Large intestine (tissue), 3 donors: Measurements from ENCODE around the gene POLR2C. TPM values are rescaled to one million over a fixed set of nuclear protein-coding genes. Genes with fewer than 3 reads are reported as not detected.

Experiments used
- DNase-seq, 2 donors: peaks; one replicate each; pipeline versions ENCODE4 v3.0.0 to v3.0.0-alpha.2; 2013
- H3K27ac ChIP-seq: one replicate; pipeline ENCODE4 v1.5.1; 2013; ENCODE audit warnings: low read length
- H3K27me3 ChIP-seq: 2 replicates; pipeline ENCODE4 v1.6.1; 2013; ENCODE audit warnings: low read length; ENCODE audit not compliant: control insufficient read depth, insufficient read depth
- H3K36me3 ChIP-seq: 2 replicates; pipeline ENCODE4 v1.6.1; 2013; ENCODE audit warnings: low read length; ENCODE audit not compliant: control insufficient read depth, insufficient read depth
- H3K4me1 ChIP-seq: one replicate; pipeline ENCODE4 v1.6.1; 2013; ENCODE audit warnings: low read length; ENCODE audit not compliant: control insufficient read depth, insufficient read depth
- H3K4me3 ChIP-seq: one replicate; pipeline ENCODE4 v1.5.1; 2013; ENCODE audit warnings: low read length
- H3K9me3 ChIP-seq: one replicate; pipeline ENCODE4 v1.6.1; 2013; ENCODE audit warnings: mild to moderate bottlenecking, low read depth, low read length, moderate library complexity; ENCODE audit not compliant: control insufficient read depth
- WGBS: methylation state at CpG from one replicate; pipeline ENCODE4 v1.1.5; 2013; ENCODE audit warnings: low lambda C conversion rate; ENCODE audit not compliant: insufficient coverage; 5-methylcytosine and 5-hydroxymethylcytosine counted together
- polyA plus RNA-seq: library from polyadenylated mRNA; unstranded; fragments of 120-200 nt; gene quantifications from one replicate; pipeline ENCODE4 v1.2.1, GENCODE V29; 2013

Gene POLR2C
- polyA plus RNA-seq, 1 donor, result 76.6 TPM

- Histone ChIP-seq H3K27me3 (no peaks in the 10 kb centered on the region), H3K36me3 (no peaks in the 10 kb centered on the region), H3K27ac (peak overlapping the region; percentile 2), H3K9me3 (peaks cover 2% of the 10 kb centered on the region), H3K4me3 (no peak overlapping the region), H3K4me1 (peaks cover 73% of the 10 kb centered on the region)
- no peak for DNase-seq
- WGBS, result no CpG with 5 or more reads among the region's 10 CpGs
These were observed 47.8 kb downstream of the POLR2C start for GRCh38 chr16:57510016-57510871.

- H3K27ac ChIP-seq, result no peak overlapping the region
- peaks cover 61% of the 10 kb centered on the region for H3K4me1 ChIP-seq
- H3K4me3 ChIP-seq, result no peak overlapping the region
- no peaks in the 10 kb centered on the region for H3K27me3 ChIP-seq
- no peak for DNase-seq
- peaks cover 7% of the 10 kb centered on the region for H3K36me3 ChIP-seq
- H3K9me3 ChIP-seq, result peaks cover 2% of the 10 kb centered on the region
- no CpG with 5 or more reads among the region's 23 CpGs for WGBS
These were observed 50.0 kb downstream of the POLR2C start for GRCh38 chr16:57512296-57513001.

- Histone ChIP-seq H3K27me3 (no peaks in the 10 kb centered on the region), H3K27ac (peak overlapping the region; percentile 54), H3K4me1 (peaks cover 51% of the 10 kb centered on the region), H3K9me3 (peaks cover 6% of the 10 kb centered on the region), H3K36me3 (peaks cover 10% of the 10 kb centered on the region), H3K4me3 (no peak overlapping the region)
- DNase-seq, result peak; percentile 74 to 89
- no CpG with 5 or more reads among the region's 14 CpGs for WGBS
These were observed 51.1 kb downstream of the POLR2C start for GRCh38 chr16:57513371-57514102.

- Histone ChIP-seq H3K4me3 (no peak overlapping the region), H3K4me1 (peaks cover 47% of the 10 kb centered on the region), H3K27me3 (no peaks in the 10 kb centered on the region), H3K9me3 (peaks cover 6% of the 10 kb centered on the region), H3K36me3 (peaks cover 10% of the 10 kb centered on the region), H3K27ac (peak overlapping the region; percentile 54)
- DNase-seq, result no peak
- no CpG with 5 or more reads among the region's 4 CpGs for WGBS
These were observed 51.9 kb downstream of the POLR2C start for GRCh38 chr16:57514371-57514770.

GRCh38 chr16:57514791-57515600, 52.5 kb downstream of the POLR2C start:
- Histone ChIP-seq H3K27ac (peak overlapping the region; percentile 16), H3K36me3 (peaks cover 10% of the 10 kb centered on the region)
- WGBS, result no CpG with 5 or more reads among the region's 23 CpGs

GRCh38 chr16:57516176-57516725, 53.8 kb downstream of the POLR2C start:
- no CpG with 5 or more reads among the region's 10 CpGs for whole genome bisulfite sequencing
- Histone ChIP-seq H3K27ac (no peak overlapping the region), H3K9me3 (peaks cover 6% of the 10 kb centered on the region), H3K4me1 (peaks cover 34% of the 10 kb centered on the region), H3K27me3 (no peaks in the 10 kb centered on the region), H3K36me3 (peaks cover 10% of the 10 kb centered on the region), H3K4me3 (no peak overlapping the region)
- no peak for DNase-seq

More at GRCh38 chr16:57514791-57515600, 52.5 kb downstream of the POLR2C start:
- Histone ChIP-seq H3K4me1 (peaks cover 44% of the 10 kb centered on the region), H3K9me3 (peaks cover 6% of the 10 kb centered on the region), H3K4me3 (no peak overlapping the region), H3K27me3 (no peaks in the 10 kb centered on the region)
- peak; percentile 49 to 75 for DNase-seq

GRCh38 chr16:57516773-57517172, 54.3 kb downstream of the POLR2C start:
- Histone ChIP-seq H3K27ac (no peak overlapping the region), H3K4me1 (peaks cover 34% of the 10 kb centered on the region), H3K27me3 (no peaks in the 10 kb centered on the region), H3K4me3 (no peak overlapping the region), H3K36me3 (peaks cover 10% of the 10 kb centered on the region), H3K9me3 (peaks cover 6% of the 10 kb centered on the region)
- DNase-seq, result no peak
- WGBS, result 100% methylated on average over 2 of the region's 3 CpGs

GRCh38 chr16:57517397-57518367, 55.2 kb downstream of the POLR2C start:
- Histone ChIP-seq H3K4me1 (peaks cover 33% of the 10 kb centered on the region), H3K27me3 (no peaks in the 10 kb centered on the region), H3K4me3 (no peak overlapping the region), H3K36me3 (peaks cover 10% of the 10 kb centered on the region), H3K9me3 (peaks cover 4% of the 10 kb centered on the region), H3K27ac (no peak overlapping the region)
- no CpG with 5 or more reads among the region's 31 CpGs for WGBS
- DNase-seq, result no peak

- no peaks in the 10 kb centered on the region for H3K27me3 ChIP-seq
- peaks cover 10% of the 10 kb centered on the region for H3K36me3 ChIP-seq
- WGBS, result no CpG with 5 or more reads among the region's 13 CpGs
- DNase-seq, result no peak
- H3K27ac ChIP-seq, result no peak overlapping the region
- peaks cover 4% of the 10 kb centered on the region for H3K9me3 ChIP-seq
- no peak overlapping the region for H3K4me3 ChIP-seq
- peaks cover 26% of the 10 kb centered on the region for H3K4me1 ChIP-seq
These were observed 56.0 kb downstream of the POLR2C start for GRCh38 chr16:57518520-57518919.
